HG03432 (cell line): ENCODE data around the gene PDGFA.

Experiments used
- ATAC-seq: cut with Tn5 transposase; IDR thresholded peaks from one replicate; pipeline ENCODE4 v1.9.1; 2021; ENCODE audit warnings: mild to moderate bottlenecking, moderate library complexity; ENCODE audit not compliant: unreplicated experiment

The PDGFA gene

GRCh38 chr7:517774-518629 lies 1.6 kb downstream of the PDGFA start:
- ATAC-seq = no peak

- ATAC-seq = no peak
Observed at GRCh38 chr7:516606-517456, 2.8 kb downstream of the PDGFA start.

GRCh38 chr7:516216-516605 lies 3.4 kb downstream of the PDGFA start:
- ATAC-seq = no peak

GRCh38 chr7:515628-516027 lies 4.0 kb downstream of the PDGFA start:
- ATAC-seq = no peak

GRCh38 chr7:514651-515598 lies 4.7 kb downstream of the PDGFA start:
- ATAC-seq = no peak

GRCh38 chr7:514242-514641 lies 5.4 kb downstream of the PDGFA start:
- no peak for ATAC-seq

- no peak for ATAC-seq
Observed at GRCh38 chr7:513521-514166, 6.0 kb downstream of the PDGFA start.

GRCh38 chr7:512541-513311 lies 6.9 kb downstream of the PDGFA start:
- no peak for ATAC-seq

GRCh38 chr7:512146-512510 lies 7.5 kb downstream of the PDGFA start:
- no peak for ATAC-seq

- no peak for ATAC-seq
Observed at GRCh38 chr7:511476-512145, 8.0 kb downstream of the PDGFA start.

- no peak for ATAC-seq
Observed at GRCh38 chr7:510782-511281, 8.8 kb downstream of the PDGFA start.

- ATAC-seq = no peak
Observed at GRCh38 chr7:510131-510481, 9.5 kb downstream of the PDGFA start.

- no peak for ATAC-seq
Observed at GRCh38 chr7:509426-510130, 10.1 kb downstream of the PDGFA start.

GRCh38 chr7:508461-509170 lies 11.0 kb downstream of the PDGFA start:
- no peak for ATAC-seq

- ATAC-seq = no peak
Observed at GRCh38 chr7:507623-508300, 11.9 kb downstream of the PDGFA start.

GRCh38 chr7:506921-507622 lies 12.6 kb downstream of the PDGFA start:
- no peak for ATAC-seq

- no peak for ATAC-seq
Observed at GRCh38 chr7:506391-506831, 13.2 kb downstream of the PDGFA start.
